ENCODE data around the gene PLAGL2. TPM values are rescaled to one million over a fixed set of nuclear protein-coding genes. Genes with fewer than 3 reads are reported as not detected.

Gene PLAGL2
- total RNA-seq, 1 experiment from 2014 or later: 40.4 TPM

GRCh38 chr20:32191422-32191821 lies 16.1 kb downstream of the PLAGL2 start:
- Histone ChIP-seq H3K27ac (ENCODE audit: low read depth, low read length, poor library complexity, severe bottlenecking) (no peak overlapping the region), H3K27me3 (replicated peaks; ENCODE audit: insufficient read depth, low read depth, low read length, poor library complexity) (no peaks in the 10 kb centered on the region), H3K9me3 (ENCODE audit: low read depth, low read length, poor library complexity, severe bottlenecking) (no peaks in the 10 kb centered on the region), H3K4me1 (ENCODE audit: insufficient read depth, low read length, poor library complexity, severe bottlenecking) (peaks cover 7% of the 10 kb centered on the region), H3K4me3 (ENCODE audit: low read depth, low read length, poor library complexity, severe bottlenecking) (no peak overlapping the region), H3K36me3 (ENCODE audit: insufficient read depth, low read length, poor library complexity, severe bottlenecking) (peaks cover 13% of the 10 kb centered on the region)
- no peak for TF ChIP-seq EZH2 (IDR thresholded peaks at IDR 0.05; ENCODE audit: borderline replicate concordance, low read depth, low read length, poor library complexity, severe bottlenecking)
- no peak for TF ChIP-seq CTCF (conservative IDR thresholded peaks at IDR 0.05; ENCODE audit: low read depth, low read length)
- ChIA-PET POLR2A (ENCODE audit: low non-redundant PET) (no interaction called here), CTCF (no interaction called here)
- DNase-seq (ENCODE audit: low spot score): no peak
- no TSS peak for BruUV-seq (replicated peaks)
- intact Hi-C loops (cut with micrococcal nuclease; ENCODE audit: unreplicated experiment): no loop called here

GRCh38 chr20:32190616-32191415 lies 16.7 kb downstream of the PLAGL2 start:
- Histone ChIP-seq H3K9me3 (ENCODE audit: low read depth, low read length, poor library complexity, severe bottlenecking) (no peaks in the 10 kb centered on the region), H3K27ac (ENCODE audit: low read depth, low read length, poor library complexity, severe bottlenecking) (peak overlapping the region; percentile 87), H3K27me3 (replicated peaks; ENCODE audit: insufficient read depth, low read depth, low read length, poor library complexity) (no peaks in the 10 kb centered on the region), H3K4me3 (ENCODE audit: low read depth, low read length, poor library complexity, severe bottlenecking) (peak overlapping the region; percentile 71), H3K36me3 (ENCODE audit: insufficient read depth, low read length, poor library complexity, severe bottlenecking) (peaks cover 7% of the 10 kb centered on the region), H3K4me1 (ENCODE audit: insufficient read depth, low read length, poor library complexity, severe bottlenecking) (peaks cover 7% of the 10 kb centered on the region)
- intact Hi-C loops (cut with micrococcal nuclease; ENCODE audit: unreplicated experiment): no loop called here
- POLR2A ChIA-PET (ENCODE audit: low non-redundant PET): interaction anchor here (0.6 kb wide), 1 partner anchor 76 kb away, joined by 3 read pairs; no protein-coding TSS in a partner anchor
- no TSS peak for BruUV-seq (replicated peaks)
- TF ChIP-seq EZH2 (IDR thresholded peaks at IDR 0.05; ENCODE audit: borderline replicate concordance, low read depth, low read length, poor library complexity, severe bottlenecking) (no peak), CTCF (conservative IDR thresholded peaks at IDR 0.05; ENCODE audit: low read depth, low read length) (no peak)
- CTCF ChIA-PET: no interaction called here
- DNase-seq (ENCODE audit: low spot score): no peak

GRCh38 chr20:32189691-32190615 lies 17.6 kb downstream of the PLAGL2 start:
- H3K4me3 ChIP-seq (ENCODE audit: low read depth, low read length, poor library complexity, severe bottlenecking): peak overlapping the region; percentile 71
- peak overlapping the region; percentile 87 for H3K27ac ChIP-seq (ENCODE audit: low read depth, low read length, poor library complexity, severe bottlenecking)
- intact Hi-C loops (cut with micrococcal nuclease; ENCODE audit: unreplicated experiment): no loop called here
- TF ChIP-seq CTCF (conservative IDR thresholded peaks at IDR 0.05; ENCODE audit: low read depth, low read length) (no peak), EZH2 (IDR thresholded peaks at IDR 0.05; ENCODE audit: borderline replicate concordance, low read depth, low read length, poor library complexity, severe bottlenecking) (no peak)
- no peaks in the 10 kb centered on the region for H3K36me3 ChIP-seq (ENCODE audit: insufficient read depth, low read length, poor library complexity, severe bottlenecking)
- CTCF ChIA-PET: no interaction called here
- POLR2A ChIA-PET (ENCODE audit: low non-redundant PET): no interaction called here
- peaks cover 7% of the 10 kb centered on the region for H3K4me1 ChIP-seq (ENCODE audit: insufficient read depth, low read length, poor library complexity, severe bottlenecking)
- no peaks in the 10 kb centered on the region for H3K9me3 ChIP-seq (ENCODE audit: low read depth, low read length, poor library complexity, severe bottlenecking)
- DNase-seq (ENCODE audit: low spot score): peak; percentile 60
- H3K27me3 ChIP-seq (replicated peaks; ENCODE audit: insufficient read depth, low read depth, low read length, poor library complexity): no peaks in the 10 kb centered on the region
- BruUV-seq (replicated peaks): no TSS peak

All from A673 (cell line).